Measurements from ENCODE around the gene ZBTB42.
A peak's percentile ranks its signal among the peaks of the same experiment; 100 is the strongest.

The ZBTB42 gene

GRCh38 chr14:104800771-104801519 is at the start of gene ZBTB42:
ZBTB42 (plus strand) TSS chr14:104801101; CDS start chr14:104801198, 97 bp downstream.
- DNase-seq = peak; percentile 54 to 91

DNA sequence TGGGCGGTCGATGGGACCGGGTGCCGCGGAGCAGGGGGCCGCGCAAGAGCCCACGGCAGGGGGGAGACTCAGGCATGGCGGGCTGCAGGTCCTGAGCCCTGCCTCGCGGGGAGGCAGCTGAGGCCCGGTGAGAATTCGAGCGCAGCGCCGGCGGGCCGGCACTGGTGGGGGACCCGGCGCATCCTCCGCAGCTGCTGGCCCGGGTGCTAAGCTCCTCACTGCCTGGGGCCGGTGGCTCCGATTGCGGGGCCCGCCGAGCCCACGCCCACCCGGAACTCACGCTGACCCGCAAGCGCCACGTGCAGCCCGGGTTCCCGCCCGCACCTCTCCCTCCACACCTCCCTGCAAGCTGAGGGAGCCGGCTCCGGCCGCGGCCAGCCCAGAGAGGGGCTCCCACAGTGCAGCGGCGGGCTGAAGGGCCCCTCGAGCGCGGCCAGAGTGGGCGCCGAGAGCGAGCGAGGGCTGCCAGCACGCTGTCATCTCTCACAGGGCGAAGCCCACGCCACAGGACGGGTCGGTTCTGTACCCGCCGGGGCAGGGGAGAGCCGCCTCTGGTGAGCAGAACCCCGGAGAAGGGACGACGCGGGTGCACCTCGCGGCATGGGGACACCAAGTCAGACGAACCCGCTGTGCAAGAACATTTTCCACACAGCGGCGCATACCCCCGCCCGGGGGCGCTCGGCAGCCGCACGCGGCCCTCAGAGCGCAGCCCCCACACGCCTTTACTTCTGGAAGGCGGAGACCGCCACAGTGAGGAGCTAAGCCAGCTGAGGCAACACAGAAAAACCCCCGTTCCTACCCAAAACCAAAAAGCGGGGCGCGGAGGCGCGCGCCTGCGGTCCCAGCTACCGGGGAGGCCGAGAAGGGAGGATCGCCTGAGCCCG is 49.1 kb upstream of the ZBTB42 start:
- DNase-seq = no peak

GRCh38 chr14:104752423-104752734 is 48.5 kb upstream of the ZBTB42 start:
- no peak for DNase-seq

- DNase-seq = peak; percentile 98 to 100
Observed at GRCh38 chr14:104752735-104753527, 48.0 kb upstream of the ZBTB42 start, which contains the start of gene SIVA1. SIVA1 (plus strand) TSS chr14:104753147; CDS start chr14:104753202, 55 bp downstream.

DNA sequence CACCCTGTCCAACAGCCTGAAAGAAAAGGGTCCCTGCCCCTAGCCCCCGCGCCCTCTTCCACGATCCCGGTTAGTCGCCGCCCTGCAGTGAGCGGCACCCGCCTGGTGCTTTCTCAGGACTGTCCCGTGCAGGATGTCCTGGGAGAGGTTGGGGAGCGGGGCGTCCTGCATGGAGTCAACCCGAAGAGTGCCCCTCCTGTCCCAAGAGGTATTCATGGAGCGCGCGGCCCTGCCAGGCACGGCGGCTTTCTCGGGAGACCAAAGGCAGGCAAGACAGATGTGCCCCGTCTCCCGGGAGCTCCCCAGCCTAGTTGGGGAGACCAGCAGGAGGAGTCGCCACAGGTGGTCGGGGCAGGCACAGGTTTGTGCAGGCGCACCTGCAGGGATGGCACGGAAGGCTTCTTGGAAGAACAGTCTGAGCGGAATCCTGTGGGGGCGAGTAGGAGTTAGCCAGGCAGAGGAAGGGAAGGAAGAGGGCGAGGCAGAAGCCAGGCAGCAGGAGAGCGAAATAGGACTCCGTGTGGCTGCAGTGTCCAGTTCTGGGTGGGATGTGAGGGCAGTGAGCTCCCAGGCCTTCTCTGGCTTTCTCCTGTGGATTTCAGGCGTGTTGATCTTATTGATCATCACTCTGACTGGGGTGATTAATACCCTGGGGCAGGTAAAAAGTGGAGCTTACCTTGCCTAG is 47.2 kb upstream of the ZBTB42 start:
- no peak for DNase-seq

DNA sequence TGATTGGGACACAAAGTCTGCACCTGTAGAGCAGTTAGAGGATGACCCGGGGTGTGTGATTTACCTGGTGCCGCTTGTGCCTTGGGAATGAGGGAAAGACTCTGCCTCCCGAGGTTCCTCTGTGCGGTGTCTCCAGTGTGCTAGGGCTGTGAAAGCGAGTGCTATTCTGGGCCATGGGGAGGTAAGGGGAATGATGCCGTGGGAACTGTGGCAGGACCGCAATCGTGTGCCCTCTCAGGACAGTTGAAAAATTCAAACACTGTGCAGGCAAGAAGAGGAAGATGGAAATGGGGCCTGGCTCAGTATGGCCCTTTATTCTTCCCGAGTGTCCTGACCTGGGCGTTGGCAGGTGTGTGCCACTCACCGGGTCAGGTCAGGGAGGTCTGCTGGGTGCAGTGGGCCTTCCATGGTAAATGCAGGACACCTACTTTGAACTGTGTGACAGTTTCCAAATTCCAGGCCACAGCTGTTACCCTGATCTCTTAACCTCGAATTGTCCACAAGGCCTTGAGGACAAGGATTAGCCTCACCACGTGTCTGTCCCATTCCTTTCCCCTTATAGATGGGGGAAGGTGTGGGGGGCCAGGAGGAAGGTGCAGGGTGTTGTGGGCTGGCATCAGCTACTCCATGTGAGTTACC is 46.6 kb upstream of the ZBTB42 start:
- no peak for DNase-seq

DNA sequence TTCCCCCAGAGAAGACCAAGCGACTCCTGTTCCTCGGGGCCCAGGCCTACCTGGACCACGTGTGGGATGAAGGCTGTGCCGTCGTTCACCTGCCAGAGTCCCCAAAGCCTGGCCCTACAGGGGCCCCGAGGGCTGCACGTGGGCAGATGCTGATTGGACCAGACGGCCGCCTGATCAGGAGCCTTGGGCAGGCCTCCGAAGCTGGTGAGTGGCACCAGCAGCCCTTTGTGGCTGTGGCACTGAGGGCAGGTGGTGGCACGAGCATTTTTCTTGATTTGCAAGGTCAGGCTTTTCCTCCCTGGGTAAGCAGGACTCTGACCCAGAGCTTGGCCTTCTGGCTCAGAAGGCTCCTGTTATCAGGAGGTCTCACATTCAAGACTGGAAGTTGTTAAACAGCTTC is 45.3 kb upstream of the ZBTB42 start:
- DNase-seq = no peak

DNA sequence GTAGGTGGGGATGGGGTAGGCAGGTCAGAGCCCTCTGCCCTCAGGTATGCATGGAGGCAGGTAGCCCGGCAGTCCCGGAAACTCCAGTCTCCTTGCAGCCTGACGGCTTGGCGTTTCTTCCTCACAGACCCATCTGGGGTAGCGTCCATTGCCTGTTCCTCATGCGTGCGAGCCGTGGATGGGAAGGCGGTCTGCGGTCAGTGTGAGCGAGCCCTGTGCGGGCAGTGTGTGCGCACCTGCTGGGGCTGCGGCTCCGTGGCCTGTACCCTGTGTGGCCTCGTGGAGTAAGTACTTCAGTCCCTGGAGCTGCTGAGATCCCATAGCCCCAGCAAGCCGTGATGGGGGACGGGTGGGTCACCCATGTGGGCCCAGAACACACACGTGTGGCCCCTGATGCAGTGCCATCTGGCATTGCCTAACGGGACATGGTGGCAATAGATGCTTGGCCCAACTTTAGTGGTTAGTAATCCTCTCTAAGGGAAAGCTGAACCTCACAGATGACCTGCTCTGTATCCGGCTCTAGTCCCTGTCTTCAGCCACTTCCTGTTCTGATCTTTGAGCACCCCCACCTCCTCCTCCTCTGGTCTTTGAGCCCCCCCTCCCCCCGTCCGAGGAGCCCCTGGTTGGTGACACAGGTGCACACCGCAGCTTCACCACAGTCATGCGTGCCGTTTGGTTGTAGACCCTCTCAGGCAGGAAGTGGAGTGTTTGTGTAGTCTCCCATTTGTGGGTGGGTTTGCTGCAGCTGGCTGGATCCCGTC is 44.2 kb upstream of the ZBTB42 start:
- no peak for DNase-seq

GRCh38 chr14:104757238-104757585 is 43.7 kb upstream of the ZBTB42 start:
- DNase-seq = no peak

DNA sequence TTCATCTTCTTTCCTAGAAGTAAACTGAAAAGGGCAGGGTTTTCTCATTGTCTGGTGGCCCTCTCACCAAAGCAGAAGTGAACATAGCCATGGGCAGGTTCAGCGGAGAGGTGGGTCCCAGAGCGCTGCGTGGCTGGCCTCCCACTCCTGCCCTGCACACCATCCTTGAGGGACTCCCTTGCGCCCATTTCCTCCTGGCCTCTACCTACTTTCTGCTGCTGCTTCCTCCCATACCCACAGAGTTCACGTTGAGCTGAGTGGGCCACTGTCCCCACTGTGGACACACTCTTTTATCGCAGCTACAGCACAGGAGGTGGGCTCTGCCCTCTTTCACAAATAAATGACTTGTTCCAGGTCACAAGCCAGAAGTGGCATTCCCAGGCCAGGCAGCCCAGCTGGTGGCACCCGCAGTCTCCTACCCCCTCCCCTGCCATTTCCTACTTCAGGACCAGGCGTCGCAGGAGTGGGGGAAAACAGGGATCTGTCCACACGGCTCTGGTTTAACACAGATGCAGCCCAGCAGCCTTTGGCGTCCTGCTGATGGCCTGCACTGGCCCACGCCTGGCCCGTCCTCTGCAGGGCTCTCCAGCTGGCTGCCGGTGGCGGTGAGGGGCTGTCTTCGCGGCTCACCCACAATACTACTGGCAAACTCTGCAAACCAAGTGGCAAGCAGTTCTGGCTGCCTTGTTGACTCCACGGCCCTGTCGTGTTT is 43.1 kb upstream of the ZBTB42 start:
- no peak for DNase-seq

GRCh38 chr14:104758981-104759969 is 41.6 kb upstream of the ZBTB42 start:
- no peak for DNase-seq

DNA sequence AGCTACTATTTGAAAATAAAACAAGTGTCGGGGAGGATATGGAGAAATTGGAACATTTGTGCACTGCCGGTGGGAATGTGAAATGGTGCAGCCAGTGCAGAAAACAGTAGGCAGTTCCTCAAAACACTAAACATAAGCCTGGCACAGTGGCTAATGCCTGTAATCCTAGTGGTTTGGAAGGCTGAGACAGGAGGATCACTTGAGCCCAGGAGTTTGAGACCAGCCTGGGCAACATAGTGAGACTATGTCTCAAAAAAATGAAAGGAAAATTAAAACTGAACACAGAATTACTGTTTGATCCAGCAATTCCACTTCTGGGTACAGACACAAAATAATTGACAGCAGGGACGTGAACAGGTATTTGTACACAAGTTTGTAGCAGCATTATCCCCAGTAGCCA is 35.4 kb upstream of the ZBTB42 start:
- DNase-seq = no peak

GRCh38 chr14:104766256-104766862 is 34.5 kb upstream of the ZBTB42 start:
- no peak for DNase-seq

- no peak for DNase-seq
Observed at GRCh38 chr14:104766863-104767633, 33.9 kb upstream of the ZBTB42 start.

DNA sequence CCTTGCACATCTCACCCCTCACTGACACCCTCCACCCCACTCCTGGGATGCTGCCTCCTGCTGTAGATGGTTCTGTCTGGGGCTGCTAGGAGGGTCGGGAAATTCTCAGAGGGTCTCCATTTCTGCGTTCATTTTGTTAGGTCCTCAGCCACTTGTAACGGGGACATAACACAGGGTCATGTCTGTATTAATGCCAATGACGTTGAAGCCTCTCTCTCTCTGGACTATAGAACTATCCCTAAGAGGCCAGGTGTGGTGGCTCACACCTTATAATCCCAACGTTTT is 33.3 kb upstream of the ZBTB42 start:
- DNase-seq = no peak

- peak in 1 of 2 experiments; percentile 82 for DNase-seq
Observed at GRCh38 chr14:104768437-104769323, 32.2 kb upstream of the ZBTB42 start.

DNA sequence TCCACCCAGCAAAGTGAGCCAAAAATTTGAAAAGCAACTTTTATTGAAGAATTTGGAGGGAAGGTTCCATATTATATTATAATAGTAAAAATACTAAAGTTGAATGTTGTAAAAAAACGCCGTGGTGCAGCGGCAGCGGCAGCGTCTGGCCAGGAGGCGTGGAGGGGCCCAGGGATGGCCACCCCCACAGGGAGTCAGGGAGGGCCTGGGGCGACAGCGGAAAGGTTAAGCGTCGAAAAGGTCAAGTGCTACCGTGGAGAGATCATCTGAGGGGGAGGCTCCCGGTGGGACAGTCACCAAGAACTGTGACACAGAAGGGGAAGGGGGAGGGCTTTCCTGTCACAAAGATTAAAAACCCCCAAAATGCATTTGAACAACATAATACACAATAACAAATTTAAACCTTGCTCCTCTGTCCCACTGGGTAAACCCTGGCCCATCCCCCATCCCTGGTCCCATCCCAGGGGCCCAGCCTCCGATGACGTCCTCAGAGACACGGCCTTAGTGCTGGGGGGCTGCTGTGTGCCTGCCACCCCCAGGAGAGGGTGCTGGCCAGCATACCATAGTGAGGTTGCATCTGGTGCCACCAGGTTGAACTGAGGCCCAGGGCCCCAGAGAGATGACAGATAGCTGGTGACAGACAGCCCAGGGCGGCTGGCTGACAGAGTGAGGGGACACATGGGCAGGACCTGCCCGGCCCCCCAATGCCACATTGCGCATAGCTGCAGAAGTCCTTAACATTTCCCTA is 31.4 kb upstream of the ZBTB42 start:
- DNase-seq = no peak
